Endometrium (tissue), 2 donors: ENCODE results near the gene RYK.
A peak's percentile ranks its signal among the peaks of the same experiment; 100 is the strongest.
"Not testable (repeated sequence)": the region's sequence is repeated elsewhere in the genome, so short reads cannot be mapped to it uniquely, and the experiment has no call there.

Source experiments
- FAIRE-seq: peaks from 2 replicates; lab custom pipeline; 2012; peaks lifted over from hg19 to GRCh38; lab: Jason Lieb, UNC
- donor health status: control.
- donor health status: control.

RYK gene

GRCh38 chr3:134216191-134216764 is 34.4 kb downstream of the RYK start:
- no peak for FAIRE-seq

GRCh38 chr3:134214239-134214638 is 36.4 kb downstream of the RYK start:
- FAIRE-seq, result no peak

GRCh38 chr3:134212967-134213665 is 37.5 kb downstream of the RYK start:
- no peak for FAIRE-seq

GRCh38 chr3:134211797-134212196 is 38.9 kb downstream of the RYK start:
- no peak for FAIRE-seq

GRCh38 chr3:134205451-134205850 is 45.2 kb downstream of the RYK start:
- FAIRE-seq, result no peak

GRCh38 chr3:134201201-134202130 is 49.2 kb downstream of the RYK start:
- FAIRE-seq, result no peak

- not testable (repeated sequence) for FAIRE-seq
Observed at GRCh38 chr3:134199880-134200279, 50.8 kb downstream of the RYK start.

- no peak for FAIRE-seq
Observed at GRCh38 chr3:134199240-134199639, 51.4 kb downstream of the RYK start.

- no peak for FAIRE-seq
Observed at GRCh38 chr3:134198414-134198813, 52.2 kb downstream of the RYK start.

- peak; percentile 31 for FAIRE-seq
Observed at GRCh38 chr3:134197681-134198261, 52.9 kb downstream of the RYK start.

- FAIRE-seq, result no peak
Observed at GRCh38 chr3:134194247-134194646, 56.4 kb downstream of the RYK start.

- no peak for FAIRE-seq
Observed at GRCh38 chr3:134190250-134190649, 60.4 kb downstream of the RYK start.

- no peak for FAIRE-seq
Observed at GRCh38 chr3:134189849-134190248, 60.8 kb downstream of the RYK start.

- no peak for FAIRE-seq
Observed at GRCh38 chr3:134186391-134186790, 64.3 kb downstream of the RYK start.

GRCh38 chr3:134180761-134181160 is 69.9 kb downstream of the RYK start:
- no peak for FAIRE-seq

GRCh38 chr3:134179508-134179907 is 71.2 kb downstream of the RYK start:
- FAIRE-seq, result no peak

- no peak for FAIRE-seq
Observed at GRCh38 chr3:134163096-134163495, 87.6 kb downstream of the RYK start.

GRCh38 chr3:134161898-134162615 is 88.6 kb downstream of the RYK start:
- no peak for FAIRE-seq

GRCh38 chr3:134155446-134155845 is 95.2 kb downstream of the RYK start:
- FAIRE-seq, result no peak

- FAIRE-seq, result no peak
Observed at GRCh38 chr3:134153761-134154160, 96.9 kb downstream of the RYK start.

GRCh38 chr3:134150476-134150875 is 100.2 kb downstream of the RYK start:
- no peak for FAIRE-seq

GRCh38 chr3:134149286-134149685 is 101.4 kb downstream of the RYK start:
- no peak for FAIRE-seq
